A549 (cell line): ENCODE results near the gene CDC20. TPM values are rescaled to one million over a fixed set of nuclear protein-coding genes. Genes with fewer than 3 reads are reported as not detected.

Experiments
- ATAC-seq, 2 experiments: fragments of 200-7000 bp in 1 of 2; fragments of >200 bp in 1 of 2; cut with Nextera tagmentation in 1 of 2; cut with Tn5 transposase in 1 of 2; 3 replicates each; pipeline versions ENCODE4 v1.8.0 to v1.9.1; 2018 to 2020; ENCODE audit warnings: mild to moderate bottlenecking in 1 of 2, moderate library complexity in 1 of 2
- CTCF ChIA-PET: fragments of 300-600 bp; sonication (Branson Sonifier 250); formaldehyde crosslinking; extraction: SDS; loops from one replicate; lab custom pipeline; 2021; ENCODE audit warnings: antibody characterized with exemption, inconsistent platforms; lab: Yijun Ruan, JAX
- POLR2A ChIA-PET: fragments of 350-600 bp; formaldehyde crosslinking; extraction: SDS; loops from one replicate; lab custom pipeline; 2021; ENCODE audit warnings: antibody characterized with exemption, inconsistent platforms; lab: Yijun Ruan, JAX
- DNase-seq, 2 experiments: peaks; one replicate each; pipeline versions ENCODE4 v3.0.0 to v3.0.0-alpha.2; 2011 to 2016; ENCODE audit warnings: low read depth in 1 of 2, low spot score in 1 of 2
- FAIRE-seq: peaks from 2 replicates; lab custom pipeline; 2011; peaks lifted over from hg19 to GRCh38; lab: Jason Lieb, UNC
- H3K27ac ChIP-seq, 2 experiments: fragments of >200 bp; sonication (Bioruptor Twin); formaldehyde crosslinking; 3 replicates each; pipeline ENCODE4 v1.5.1; 2016 to 2017
- H3K4me1 ChIP-seq: fragments of >200 bp; sonication (Bioruptor Twin); formaldehyde crosslinking; 3 replicates; pipeline ENCODE4 v1.6.1; 2016
- H3K4me2 ChIP-seq: fragments of >200 bp; sonication (Bioruptor Twin); formaldehyde crosslinking; 3 replicates; pipeline ENCODE4 v1.6.1; 2016
- H3K4me3 ChIP-seq: fragments of >200 bp; sonication (Bioruptor Twin); formaldehyde crosslinking; 3 replicates; pipeline ENCODE4 v1.5.1; 2016
- H3K9me3 ChIP-seq: fragments of >200 bp; sonication (Bioruptor Twin); formaldehyde crosslinking; 3 replicates; pipeline ENCODE4 v1.6.1; 2016
- BHLHE40 ChIP-seq: IDR thresholded peaks from 2 replicates; pipeline ENCODE4 v1.6.1; 2012; ENCODE audit warnings: low read depth, low read length, inconsistent platforms
- E2F6 ChIP-seq: IDR thresholded peaks from 2 replicates; pipeline ENCODE4 v1.6.1; 2012; ENCODE audit warnings: low read depth, borderline replicate concordance
- EHF ChIP-seq: fragments of 250-450 bp; sonication (Bioruptor Pico); IDR thresholded peaks from 2 replicates; pipeline ENCODE4 v1.5.0; 2020; ENCODE audit warnings: mild to moderate bottlenecking
- EHMT2 ChIP-seq: fragments of 200-600 bp; sonication (generic); IDR thresholded peaks from 2 replicates; pipeline ENCODE4 v1.6.1; 2016; ENCODE audit warnings: antibody characterized with exemption, low read depth, mild to moderate bottlenecking, moderate library complexity
- FOSL2 ChIP-seq, 2 experiments: fragments of 450-650 bp in 1 of 2; fragments of >200 bp in 1 of 2; sonication (Bioruptor Twin) in 1 of 2; formaldehyde crosslinking; IDR thresholded peaks; 2 replicates each; pipeline versions ENCODE4 v1.5.0 to v1.6.1; 2016 to 2020; ENCODE audit warnings: mild to moderate bottlenecking in 1 of 2, moderate library complexity in 1 of 2
- GATA3 ChIP-seq: IDR thresholded peaks from 2 replicates; pipeline ENCODE4 v1.6.1; 2012; ENCODE audit warnings: borderline replicate concordance
- HDAC2 ChIP-seq: fragments of 200-600 bp; sonication (generic); IDR thresholded peaks from 2 replicates; pipeline ENCODE4 v1.6.1; 2016
- HEYL ChIP-seq: fragments of 250-450 bp; sonication (Bioruptor Pico); IDR thresholded peaks from 2 replicates; pipeline ENCODE4 v1.8.0; 2021; ENCODE audit warnings: mild to moderate bottlenecking, moderate library complexity
- HOXA7 ChIP-seq: fragments of 250-450 bp; sonication (Bioruptor Pico); IDR thresholded peaks from 2 replicates; pipeline ENCODE4 v1.5.0; 2020; ENCODE audit warnings: mild to moderate bottlenecking, moderate library complexity
- JUN ChIP-seq, 2 experiments: fragments of >200 bp; sonication (Bioruptor Twin); formaldehyde crosslinking; IDR thresholded peaks; 2 replicates in 1 of 2; 3 replicates in 1 of 2; pipeline ENCODE4 v1.6.1; 2016 to 2017
- MAFK ChIP-seq: fragments of 450-650 bp; IDR thresholded peaks from 2 replicates; pipeline ENCODE4 v1.6.1; 2014; ENCODE audit not compliant: partially characterized antibody
- MYC ChIP-seq: IDR thresholded peaks from 2 replicates; pipeline ENCODE4 v1.6.1; 2012; ENCODE audit warnings: mild to moderate bottlenecking, inconsistent platforms, low read length, improper control_type of control experiment, borderline replicate concordance
- NPAS2 ChIP-seq: fragments of 250-450 bp; sonication (Bioruptor Pico); IDR thresholded peaks from 2 replicates; pipeline ENCODE4 v1.8.0; 2022; ENCODE audit warnings: mild to moderate bottlenecking, moderate library complexity, borderline replicate concordance
- NR3C1 ChIP-seq: fragments of >200 bp; sonication (Bioruptor Twin); formaldehyde crosslinking; IDR thresholded peaks from 3 replicates; pipeline ENCODE4 v1.6.1; 2017
- PHF8 ChIP-seq: fragments of 200-600 bp; sonication (generic); IDR thresholded peaks from 2 replicates; pipeline ENCODE4 v1.6.1; 2016; ENCODE audit warnings: low read depth, mild to moderate bottlenecking, antibody characterized with exemption, moderate library complexity, borderline replicate concordance
- POLR2A ChIP-seq: IDR thresholded peaks from 2 replicates; pipeline ENCODE4 v1.6.1; 2012; ENCODE audit warnings: mild to moderate bottlenecking, low read length
- RARB ChIP-seq: fragments of 250-450 bp; sonication (Bioruptor Pico); IDR thresholded peaks from 2 replicates; pipeline ENCODE4 v1.8.0; 2021; ENCODE audit warnings: mild to moderate bottlenecking, moderate library complexity
- RCOR1 ChIP-seq: fragments of 150-350 bp; IDR thresholded peaks from 2 replicates; pipeline ENCODE4 v1.6.1; 2014; ENCODE audit warnings: antibody characterized with exemption, low read length, low read depth
- TP53 ChIP-seq: fragments of 250-450 bp; sonication (Bioruptor Pico); IDR thresholded peaks from 2 replicates; pipeline ENCODE4 v1.5.0; 2021; ENCODE audit warnings: mild to moderate bottlenecking, moderate library complexity
- ZFP36 ChIP-seq: fragments of 450-650 bp; IDR thresholded peaks from 2 replicates; pipeline ENCODE4 v1.6.1; 2014; ENCODE audit warnings: borderline replicate concordance; ENCODE audit not compliant: partially characterized antibody
- ZSCAN20 ChIP-seq: fragments of 250-450 bp; sonication (Bioruptor Pico); IDR thresholded peaks from 2 replicates; pipeline ENCODE4 v1.8.0; 2022; ENCODE audit warnings: mild to moderate bottlenecking, moderate library complexity
- WGBS: methylation state at CpG from one replicate; pipeline ENCODE4 v1.1.6; 2017; ENCODE audit errors: missing lambda C conversion rate; 5-methylcytosine and 5-hydroxymethylcytosine counted together
- polyA plus RNA-seq, 4 experiments: library from polyadenylated mRNA; depleted of rRNA in 3 of 4; stranded (reverse); fragments of >200 nt; fragmentation: RNase III in 1 of 4; extraction: RNeasy Plus Mini Kit Qiagen cat#74134 plus additional on column Dnase treatment in 1 of 4; gene quantifications; 2 replicates in 3 of 4; 3 replicates in 1 of 4; pipeline ENCODE4 v1.2.3, GENCODE V29; 2011 to 2017
- TF ChIP-seq, protein P1 (sequence below): fragments of 200-600 bp; sonication (generic); IDR thresholded peaks from 2 replicates; pipeline ENCODE4 v1.6.1; 2016; ENCODE audit warnings: antibody characterized with exemption, mild to moderate bottlenecking, moderate library complexity
- TF ChIP-seq, protein P2 (sequence below): IDR thresholded peaks from 2 replicates; pipeline ENCODE4 v1.6.1; 2012

The CDC20 gene
- polyA plus RNA-seq, 2 of the 4 experiments (the other 2 are of a cell fraction): 73.8 to 116 TPM

DNA sequence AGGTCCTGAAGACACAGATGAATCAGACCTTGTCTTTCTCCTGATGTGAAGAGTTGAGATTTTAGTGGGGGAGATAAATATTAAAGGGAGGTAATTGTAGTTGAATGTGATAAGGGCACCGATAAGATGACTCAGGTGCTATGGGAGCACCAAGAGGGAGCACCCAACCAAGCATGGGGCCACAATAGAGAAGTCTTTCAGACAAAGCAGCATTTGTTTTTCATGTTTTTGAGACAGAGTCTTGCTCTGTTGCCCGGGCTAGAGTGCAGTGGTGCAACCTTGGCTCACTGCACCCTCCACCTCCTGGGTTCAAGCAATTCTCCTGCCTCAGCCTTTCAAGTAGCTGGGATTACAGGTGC, 47.1 kb downstream of the CDC20 start:
- Histone ChIP-seq H3K4me2 (no peak overlapping the region), H3K27ac (no peak overlapping the region), H3K9me3 (no peaks in the 10 kb centered on the region), H3K4me1 (no peaks in the 10 kb centered on the region), H3K4me3 (no peak overlapping the region)
- ATAC-seq (no peak), DNase-seq (no peak), FAIRE-seq (no peak)
- ChIA-PET CTCF (no interaction called here), POLR2A (no interaction called here)
- WGBS: 98% methylated on average over 2 of the region's 2 CpGs
- TF ChIP-seq NR3C1 (no peak), HDAC2 (no peak), HOXA7 (no peak), EHMT2 (no peak), MAFK (no peak)

- CTCF ChIA-PET: no interaction called here
- H3K9me3 ChIP-seq: no peaks in the 10 kb centered on the region
- POLR2A ChIA-PET: no interaction called here
- FAIRE-seq: no peak
- TF ChIP-seq HEYL (CRISPR knock-in tag): no peak
- no peak for TF ChIP-seq ZSCAN20 (CRISPR knock-in tag)
- TF ChIP-seq TP53 (CRISPR knock-in tag): no peak
- no peak for TF ChIP-seq ZFP36
- no peak for TF ChIP-seq HOXA7
- TF ChIP-seq, protein P1, sequence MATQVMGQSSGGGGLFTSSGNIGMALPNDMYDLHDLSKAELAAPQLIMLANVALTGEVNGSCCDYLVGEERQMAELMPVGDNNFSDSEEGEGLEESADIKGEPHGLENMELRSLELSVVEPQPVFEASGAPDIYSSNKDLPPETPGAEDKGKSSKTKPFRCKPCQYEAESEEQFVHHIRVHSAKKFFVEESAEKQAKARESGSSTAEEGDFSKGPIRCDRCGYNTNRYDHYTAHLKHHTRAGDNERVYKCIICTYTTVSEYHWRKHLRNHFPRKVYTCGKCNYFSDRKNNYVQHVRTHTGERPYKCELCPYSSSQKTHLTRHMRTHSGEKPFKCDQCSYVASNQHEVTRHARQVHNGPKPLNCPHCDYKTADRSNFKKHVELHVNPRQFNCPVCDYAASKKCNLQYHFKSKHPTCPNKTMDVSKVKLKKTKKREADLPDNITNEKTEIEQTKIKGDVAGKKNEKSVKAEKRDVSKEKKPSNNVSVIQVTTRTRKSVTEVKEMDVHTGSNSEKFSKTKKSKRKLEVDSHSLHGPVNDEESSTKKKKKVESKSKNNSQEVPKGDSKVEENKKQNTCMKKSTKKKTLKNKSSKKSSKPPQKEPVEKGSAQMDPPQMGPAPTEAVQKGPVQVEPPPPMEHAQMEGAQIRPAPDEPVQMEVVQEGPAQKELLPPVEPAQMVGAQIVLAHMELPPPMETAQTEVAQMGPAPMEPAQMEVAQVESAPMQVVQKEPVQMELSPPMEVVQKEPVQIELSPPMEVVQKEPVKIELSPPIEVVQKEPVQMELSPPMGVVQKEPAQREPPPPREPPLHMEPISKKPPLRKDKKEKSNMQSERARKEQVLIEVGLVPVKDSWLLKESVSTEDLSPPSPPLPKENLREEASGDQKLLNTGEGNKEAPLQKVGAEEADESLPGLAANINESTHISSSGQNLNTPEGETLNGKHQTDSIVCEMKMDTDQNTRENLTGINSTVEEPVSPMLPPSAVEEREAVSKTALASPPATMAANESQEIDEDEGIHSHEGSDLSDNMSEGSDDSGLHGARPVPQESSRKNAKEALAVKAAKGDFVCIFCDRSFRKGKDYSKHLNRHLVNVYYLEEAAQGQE: no peak
- TF ChIP-seq FOSL2 (IDR thresholded peaks at IDR 0.05): no peak
- no peak for TF ChIP-seq FOSL2 (CRISPR knock-in tag; IDR thresholded peaks at IDR 0.05)
- TF ChIP-seq MYC: no peak
- TF ChIP-seq NPAS2: no peak
- TF ChIP-seq BHLHE40: no peak
- TF ChIP-seq POLR2A: no peak
- TF ChIP-seq GATA3: no peak
- TF ChIP-seq RARB (CRISPR knock-in tag): no peak
- TF ChIP-seq EHF: no peak
- TF ChIP-seq RCOR1: no peak
- TF ChIP-seq, protein P2, sequence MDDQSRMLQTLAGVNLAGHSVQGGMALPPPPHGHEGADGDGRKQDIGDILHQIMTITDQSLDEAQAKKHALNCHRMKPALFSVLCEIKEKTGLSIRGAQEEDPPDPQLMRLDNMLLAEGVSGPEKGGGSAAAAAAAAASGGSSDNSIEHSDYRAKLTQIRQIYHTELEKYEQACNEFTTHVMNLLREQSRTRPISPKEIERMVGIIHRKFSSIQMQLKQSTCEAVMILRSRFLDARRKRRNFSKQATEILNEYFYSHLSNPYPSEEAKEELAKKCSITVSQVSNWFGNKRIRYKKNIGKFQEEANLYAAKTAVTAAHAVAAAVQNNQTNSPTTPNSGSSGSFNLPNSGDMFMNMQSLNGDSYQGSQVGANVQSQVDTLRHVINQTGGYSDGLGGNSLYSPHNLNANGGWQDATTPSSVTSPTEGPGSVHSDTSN: no peak
- TF ChIP-seq E2F6: no peak
- no peak for TF ChIP-seq JUN (IDR thresholded peaks at IDR 0.05)
- TF ChIP-seq PHF8: no peak
- TF ChIP-seq HDAC2: no peak
- TF ChIP-seq, all 56 proteins: peak for 0
- Histone ChIP-seq H3K4me2 (no peak overlapping the region), H3K27ac (no peak overlapping the region), H3K4me1 (no peaks in the 10 kb centered on the region), H3K4me3 (no peak overlapping the region)
- 100% methylated on average over 3 of the region's 3 CpGs for WGBS
- ATAC-seq: no peak
- DNase-seq: no peak
Observed at GRCh38 chr1:43410571-43410970, 51.8 kb downstream of the CDC20 start.

Other genes with a start within 250 kb of the CDC20 start
- gene EBNA1BP2, start 186.7 kb upstream of the CDC20 start, polyA plus RNA-seq (2011; rRNA removed): 84.9 and 109 TPM in 2 replicates
- 139 to 178 TPM (median 151 TPM) in 3 replicates for gene EBNA1BP2, start 186.7 kb upstream of the CDC20 start, polyA plus RNA-seq (2017; fragmentation: RNase III; extraction: RNeasy Plus Mini Kit Qiagen cat#74134 plus additional on column Dnase treatment)
- gene CFAP57, start 186.7 kb upstream of the CDC20 start, polyA plus RNA-seq (2011; rRNA removed): 0.80 and 1.3 TPM in 2 replicates
- gene CFAP57, start 186.7 kb upstream of the CDC20 start, polyA plus RNA-seq (2017; fragmentation: RNase III; extraction: RNeasy Plus Mini Kit Qiagen cat#74134 plus additional on column Dnase treatment): 0.54 to 0.73 TPM (median 0.62 TPM) in 3 replicates
- not detected in 2 replicates for gene TMEM125, start 89.0 kb upstream of the CDC20 start, polyA plus RNA-seq (2011; rRNA removed)
- gene TMEM125, start 89.0 kb upstream of the CDC20 start, polyA plus RNA-seq (2017; fragmentation: RNase III; extraction: RNeasy Plus Mini Kit Qiagen cat#74134 plus additional on column Dnase treatment): not detected in 3 replicates
- not detected in 2 replicates for gene C1orf210, start 73.4 kb upstream of the CDC20 start, polyA plus RNA-seq (2011; rRNA removed)
- gene C1orf210, start 73.4 kb upstream of the CDC20 start, polyA plus RNA-seq (2017; fragmentation: RNase III; extraction: RNeasy Plus Mini Kit Qiagen cat#74134 plus additional on column Dnase treatment): not detected in 3 replicates
- gene TIE1, start 58.0 kb upstream of the CDC20 start, polyA plus RNA-seq (2011; rRNA removed): not detected in 2 replicates
- not detected in 3 replicates for gene TIE1, start 58.0 kb upstream of the CDC20 start, polyA plus RNA-seq (2017; fragmentation: RNase III; extraction: RNeasy Plus Mini Kit Qiagen cat#74134 plus additional on column Dnase treatment)
- gene MPL, start 21.2 kb upstream of the CDC20 start, polyA plus RNA-seq (2011; rRNA removed): not detected in 2 replicates
- gene MPL, start 21.2 kb upstream of the CDC20 start, polyA plus RNA-seq (2017; fragmentation: RNase III; extraction: RNeasy Plus Mini Kit Qiagen cat#74134 plus additional on column Dnase treatment): not detected in 3 replicates
- 124 and 147 TPM in 2 replicates for gene ELOVL1, start 9.0 kb downstream of the CDC20 start, polyA plus RNA-seq (2011; rRNA removed)
- gene ELOVL1, start 9.0 kb downstream of the CDC20 start, polyA plus RNA-seq (2017; fragmentation: RNase III; extraction: RNeasy Plus Mini Kit Qiagen cat#74134 plus additional on column Dnase treatment): 96.6 to 105 TPM (median 104 TPM) in 3 replicates
- 33.9 and 40.4 TPM in 2 replicates for gene MED8, start 30.8 kb downstream of the CDC20 start, polyA plus RNA-seq (2011; rRNA removed)
- gene MED8, start 30.8 kb downstream of the CDC20 start, polyA plus RNA-seq (2017; fragmentation: RNase III; extraction: RNeasy Plus Mini Kit Qiagen cat#74134 plus additional on column Dnase treatment): 21.8 to 26.0 TPM (median 23.4 TPM) in 3 replicates
- gene SZT2, start 30.9 kb downstream of the CDC20 start, polyA plus RNA-seq (2011; rRNA removed): 6.5 and 10.4 TPM in 2 replicates
- 6.1 to 7.4 TPM (median 7.3 TPM) in 3 replicates for gene SZT2, start 30.9 kb downstream of the CDC20 start, polyA plus RNA-seq (2017; fragmentation: RNase III; extraction: RNeasy Plus Mini Kit Qiagen cat#74134 plus additional on column Dnase treatment)
- 6.6 and 7.2 TPM in 2 replicates for gene HYI, start 95.0 kb downstream of the CDC20 start, polyA plus RNA-seq (2011; rRNA removed)
- 15.1 to 17.1 TPM (median 15.3 TPM) in 3 replicates for gene HYI, start 95.0 kb downstream of the CDC20 start, polyA plus RNA-seq (2017; fragmentation: RNase III; extraction: RNeasy Plus Mini Kit Qiagen cat#74134 plus additional on column Dnase treatment)
- 96.5 and 111 TPM in 2 replicates for gene PTPRF, start 171.9 kb downstream of the CDC20 start, polyA plus RNA-seq (2011; rRNA removed)
- gene PTPRF, start 171.9 kb downstream of the CDC20 start, polyA plus RNA-seq (2017; fragmentation: RNase III; extraction: RNeasy Plus Mini Kit Qiagen cat#74134 plus additional on column Dnase treatment): 68.3 to 75.4 TPM (median 68.5 TPM) in 3 replicates